GM06990 (cell line): ENCODE measurements around the gene C17orf50.

Source experiments
- DNase-seq: peaks from one replicate; pipeline ENCODE4 v3.0.0-alpha.2; 2011; ENCODE audit not compliant: insufficient read length; ENCODE audit errors: extremely low read depth
- H3K27me3 ChIP-seq: replicated peaks from 2 replicates; pipeline ENCODE4 v1.6.0; 2011; ENCODE audit warnings: low read length; ENCODE audit not compliant: control insufficient read depth, insufficient read depth
- H3K36me3 ChIP-seq: 2 replicates; pipeline ENCODE4 v1.5.1; 2011; ENCODE audit warnings: low read length; ENCODE audit not compliant: control insufficient read depth, insufficient read depth
- H3K4me3 ChIP-seq: replicated peaks from 2 replicates; pipeline ENCODE4 v1.5.1; 2011; ENCODE audit warnings: low read depth, mild to moderate bottlenecking, control low read depth, low read length
- CTCF ChIP-seq: IDR thresholded peaks from 2 replicates; pipeline ENCODE4 v1.5.1; 2011; ENCODE audit warnings: low read length, control low read depth, mild to moderate bottlenecking, inconsistent platforms; ENCODE audit not compliant: insufficient read depth, poor library complexity, severe bottlenecking

The C17orf50 gene

DNA sequence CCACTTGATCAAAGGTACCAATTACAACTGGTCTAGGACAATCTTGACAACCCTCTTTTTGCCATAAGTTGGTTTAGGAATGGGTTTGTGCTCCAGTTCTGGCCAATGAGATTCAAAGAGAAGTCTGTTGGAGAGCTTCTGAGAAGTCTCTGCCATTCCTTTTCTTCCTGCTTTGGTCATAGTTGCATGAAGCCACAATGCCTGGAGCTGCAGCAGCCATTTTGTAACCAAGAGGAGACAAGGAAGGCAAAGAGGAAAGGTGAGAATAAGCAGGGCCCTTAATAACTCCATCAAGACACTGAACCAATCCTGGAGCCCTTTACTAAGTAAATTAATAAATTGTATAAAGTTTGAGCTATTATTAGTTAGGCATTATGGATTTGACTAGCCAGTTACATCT is 3.4 kb upstream of the C17orf50 start:
- TF ChIP-seq CTCF, result no peak
- no peak for DNase-seq
- no peaks in the 10 kb centered on the region for H3K36me3 ChIP-seq

DNA sequence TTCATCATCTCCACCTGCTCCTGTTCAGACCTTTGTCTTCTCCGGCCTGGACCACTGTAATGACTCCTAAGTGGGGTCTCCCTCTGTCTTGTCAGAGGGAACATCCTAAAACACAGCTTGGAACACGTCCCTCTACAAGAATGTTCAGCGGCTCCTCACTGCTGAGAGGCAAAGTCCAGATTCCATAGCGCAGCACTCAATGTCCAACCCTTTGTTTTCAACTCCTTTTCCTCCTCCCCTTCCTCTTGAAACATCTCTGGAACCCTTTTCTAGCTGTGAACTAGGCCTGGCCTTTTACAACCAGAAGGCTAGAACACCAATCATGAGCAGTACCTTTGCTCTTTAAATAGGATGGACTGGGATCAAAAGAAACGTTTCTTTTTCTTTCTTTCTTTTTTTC is 914 bp downstream of the C17orf50 start:
- no peak for DNase-seq
- TF ChIP-seq CTCF, result no peak
- Histone ChIP-seq H3K27me3 (no peaks in the 10 kb centered on the region), H3K36me3 (no peaks in the 10 kb centered on the region), H3K4me3 (no peak overlapping the region)

More for the DNA sequence above, 3.4 kb upstream of the C17orf50 start:
- Histone ChIP-seq H3K27me3 (no peaks in the 10 kb centered on the region), H3K4me3 (no peak overlapping the region)

GRCh38 chr17:35763767-35764122 is 3.1 kb downstream of the C17orf50 start:
- TF ChIP-seq CTCF, result no peak
- no peak for DNase-seq
- H3K36me3 ChIP-seq, result no peaks in the 10 kb centered on the region
- peak overlapping the region; percentile 15 for H3K4me3 ChIP-seq
- H3K27me3 ChIP-seq, result no peaks in the 10 kb centered on the region; the same call in 1 of the 2 replicates

- TF ChIP-seq CTCF, result peak; percentile 85
- DNase-seq, result peak; percentile 93
- H3K27me3 ChIP-seq, result no peaks in the 10 kb centered on the region; the same call in 1 of the 2 replicates
- H3K4me3 ChIP-seq, result peak overlapping the region; percentile 58
- H3K36me3 ChIP-seq, result no peaks in the 10 kb centered on the region
These were observed 3.7 kb downstream of the C17orf50 start for GRCh38 chr17:35764123-35764991.

- H3K4me3 ChIP-seq, result no peak overlapping the region
- no peaks in the 10 kb centered on the region; the same call in 1 of the 2 replicates for H3K27me3 ChIP-seq
These were observed 4.5 kb downstream of the C17orf50 start for GRCh38 chr17:35765086-35765710.

More at GRCh38 chr17:35765086-35765710, 4.5 kb downstream of the C17orf50 start:
- H3K36me3 ChIP-seq, result no peaks in the 10 kb centered on the region
- no peak for DNase-seq
- no peak for TF ChIP-seq CTCF
